Measurements from ENCODE around the gene DPEP2NB.

DNA sequence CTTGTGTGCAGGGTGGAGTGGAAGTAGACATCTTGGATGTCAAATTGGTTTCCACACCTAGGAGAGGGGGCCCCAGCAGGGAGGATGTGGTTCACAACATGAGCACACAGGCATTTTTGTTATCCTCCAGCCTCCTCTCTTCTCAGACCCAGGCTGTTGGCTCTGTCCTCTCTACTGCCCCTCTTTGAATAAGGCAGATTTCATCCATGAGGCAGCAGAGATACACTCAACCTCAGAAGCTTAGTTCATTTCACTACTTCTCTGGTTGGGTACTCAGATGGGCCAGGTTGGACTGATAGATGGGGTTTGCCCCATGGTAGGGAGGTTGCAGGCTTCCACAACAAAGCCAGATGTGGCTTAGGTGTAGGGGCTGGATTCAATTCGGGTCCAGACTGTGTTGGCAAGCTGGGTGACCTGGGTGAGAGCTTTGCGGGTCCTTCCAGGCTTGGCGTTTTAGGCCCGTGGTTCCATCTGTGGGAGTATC is 47.2 kb upstream of the DPEP2NB start:
- TF ChIP-seq CTCF (IDR thresholded peaks at IDR 0.05; ENCODE audit: insufficient read depth, low read depth, low read length) = no peak
- TF ChIP-seq EZH2 (IDR thresholded peaks at IDR 0.05; ENCODE audit: insufficient read depth, low read length) = no peak
